HG03108 (cell line): ENCODE results near the gene XRCC3.

Experiments
- ATAC-seq: cut with Tn5 transposase; IDR thresholded peaks from one replicate; pipeline ENCODE4 v1.9.1; 2021; ENCODE audit warnings: moderate library complexity; ENCODE audit not compliant: unreplicated experiment

Gene XRCC3

DNA sequence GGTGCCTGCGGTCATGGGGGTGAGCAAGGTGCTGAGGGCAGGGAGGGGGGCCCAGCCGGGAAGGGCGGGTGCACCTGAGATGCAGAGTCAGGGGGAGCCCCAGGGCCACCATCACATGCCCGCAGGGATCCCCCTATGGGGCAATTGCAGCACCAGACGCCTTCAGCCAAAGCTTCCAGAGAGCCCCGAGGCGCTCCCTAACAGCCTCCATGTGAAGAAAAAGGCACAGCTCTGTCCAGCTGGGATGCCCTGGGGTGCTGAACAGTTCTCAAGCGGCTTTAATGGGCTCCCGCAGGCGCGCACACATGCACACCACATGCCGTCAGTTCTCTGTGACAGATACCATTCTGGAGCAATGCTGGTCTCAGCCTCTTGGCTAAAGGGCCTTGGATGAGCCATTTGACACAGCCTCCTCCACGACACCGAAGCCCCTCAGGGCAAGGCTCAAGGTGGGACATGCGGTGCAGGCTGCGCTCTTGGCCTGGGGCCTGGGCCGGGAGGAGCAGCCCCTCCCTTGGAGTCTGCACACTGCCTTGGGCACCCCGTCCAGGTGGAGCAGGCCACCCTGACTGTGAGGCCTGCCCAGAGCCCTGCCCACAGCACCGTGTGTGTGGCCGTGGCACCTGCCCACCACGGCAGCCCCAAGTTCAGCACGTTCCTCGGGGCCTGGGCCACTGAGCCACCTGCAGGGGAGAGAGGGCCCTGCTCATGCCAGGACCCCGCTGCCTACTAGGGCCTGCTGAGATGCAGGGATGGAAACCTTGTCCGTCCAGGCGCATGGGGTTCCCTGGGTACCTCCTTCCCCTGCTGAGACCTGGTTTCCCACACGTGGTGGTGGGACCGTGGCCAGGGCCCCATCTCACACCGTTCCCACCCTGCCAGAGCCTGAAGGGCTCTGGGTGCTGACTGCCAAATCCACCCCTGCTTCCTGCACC, 7.7 kb downstream of the XRCC3 start:
- no peak for ATAC-seq

DNA sequence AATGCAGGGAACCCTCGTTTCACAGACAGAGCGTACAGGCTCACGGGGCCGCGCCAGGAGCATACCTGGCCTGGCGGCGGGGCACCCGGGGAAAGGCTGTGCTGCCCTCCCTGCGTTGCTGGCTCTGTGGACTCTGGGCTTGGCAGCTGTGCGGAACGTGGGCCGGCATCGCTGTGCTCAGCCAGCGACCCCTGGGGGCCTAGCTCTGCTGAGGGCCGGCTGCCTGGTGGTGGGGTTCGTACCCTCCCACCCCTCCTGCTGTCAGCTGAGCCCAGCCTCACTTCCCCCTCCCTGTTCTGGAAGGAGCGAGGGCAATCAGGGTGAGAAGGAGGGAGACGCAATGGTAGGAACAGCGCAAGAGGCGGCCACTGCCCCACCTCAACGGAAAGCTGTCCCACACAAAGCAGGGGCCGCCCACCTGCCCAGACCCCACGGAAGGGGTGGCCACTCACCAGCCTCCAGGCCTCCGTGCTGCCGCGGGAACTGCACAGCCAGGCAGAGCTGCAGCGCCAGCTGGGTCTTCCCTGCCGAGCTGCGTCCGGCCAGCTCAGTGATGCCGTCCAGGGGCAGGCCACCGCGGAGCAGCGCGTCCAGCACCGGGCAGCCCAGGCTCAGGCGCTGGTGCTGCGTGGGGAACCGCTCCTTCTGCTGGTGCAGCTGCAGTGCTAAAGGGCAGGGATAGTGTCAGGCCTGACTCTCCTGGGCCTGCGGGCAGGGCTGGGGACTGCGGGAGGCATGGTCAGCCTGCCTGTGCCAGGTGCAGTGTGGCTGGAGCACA, 8.5 kb downstream of the XRCC3 start:
- ATAC-seq, result no peak

DNA sequence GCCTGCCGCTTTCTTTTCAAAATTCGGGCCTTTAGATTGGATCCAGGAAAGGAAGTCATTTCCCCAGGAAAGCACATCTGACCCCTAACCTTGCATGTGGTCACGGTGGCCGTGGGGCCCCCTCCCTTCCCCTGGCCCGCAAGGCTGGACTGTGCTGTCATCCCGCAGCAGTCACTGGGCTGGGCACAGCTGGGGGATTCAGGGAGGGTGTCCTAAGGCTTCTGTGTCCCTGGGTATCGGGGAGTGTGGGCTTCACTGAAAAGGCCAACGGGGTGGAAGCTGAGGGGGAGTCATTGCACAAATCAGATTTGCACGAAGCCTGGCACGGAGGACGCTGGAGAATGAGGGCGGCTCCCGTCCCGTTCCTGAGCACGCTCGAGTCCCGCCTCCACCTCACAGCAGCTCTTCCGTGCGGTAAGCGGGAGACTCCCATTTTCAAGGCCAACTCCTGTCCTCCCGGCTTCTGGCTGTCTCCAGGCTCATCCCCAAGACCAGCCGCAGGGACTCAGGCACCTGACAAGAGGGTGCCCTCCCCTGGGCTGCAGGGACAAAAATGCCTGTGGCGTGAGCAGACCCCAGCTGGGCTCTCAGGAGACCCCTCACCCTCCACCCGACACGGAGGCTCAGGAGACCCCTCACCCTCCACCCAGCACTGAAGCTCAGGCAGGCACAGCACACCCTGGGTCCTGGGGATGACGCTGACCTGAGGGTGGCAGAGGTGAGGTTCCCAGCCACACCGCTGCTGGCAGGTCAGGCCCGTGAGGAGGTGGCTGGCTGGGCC, 9.6 kb downstream of the XRCC3 start:
- no peak for ATAC-seq

DNA sequence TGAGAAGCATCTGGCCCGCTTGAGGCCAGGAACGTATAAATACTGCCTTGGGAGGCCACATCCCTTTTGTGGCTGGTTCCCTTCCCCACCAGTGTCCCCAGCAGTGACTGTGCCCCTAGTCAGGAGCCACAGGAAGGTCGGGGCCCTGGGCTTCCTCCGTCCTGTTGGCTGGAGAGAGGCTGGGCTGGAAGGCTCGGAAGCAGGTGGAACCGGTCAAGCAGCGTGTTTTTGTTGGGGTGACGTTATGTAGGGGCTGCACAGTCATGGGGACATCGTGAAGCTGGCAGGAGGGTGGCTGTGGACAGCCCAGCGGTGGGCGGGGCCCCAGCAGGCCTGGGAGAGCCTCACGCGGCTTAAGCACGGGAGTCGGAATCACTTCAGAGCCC, 10.1 kb downstream of the XRCC3 start:
- ATAC-seq, result no peak

DNA sequence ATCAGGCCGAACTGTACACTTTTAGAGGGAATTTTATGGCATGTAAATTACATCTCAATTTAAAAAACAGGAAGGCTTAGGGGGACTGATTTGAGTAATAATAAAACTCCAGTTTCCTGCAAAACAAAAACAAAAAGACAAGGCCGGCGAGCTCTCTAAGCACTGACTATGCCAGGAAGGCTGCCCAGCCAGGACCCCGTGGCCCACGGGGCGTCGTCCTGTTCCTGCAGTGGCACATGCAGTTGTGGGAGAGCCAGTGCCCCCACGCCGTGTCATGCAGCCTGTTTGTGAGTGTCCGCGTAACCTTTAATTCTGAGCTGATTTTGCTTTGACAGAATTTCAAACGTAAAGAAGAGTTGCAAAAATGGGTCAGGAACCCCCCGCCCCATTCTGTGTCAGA, 10.5 kb downstream of the XRCC3 start:
- ATAC-seq, result no peak

DNA sequence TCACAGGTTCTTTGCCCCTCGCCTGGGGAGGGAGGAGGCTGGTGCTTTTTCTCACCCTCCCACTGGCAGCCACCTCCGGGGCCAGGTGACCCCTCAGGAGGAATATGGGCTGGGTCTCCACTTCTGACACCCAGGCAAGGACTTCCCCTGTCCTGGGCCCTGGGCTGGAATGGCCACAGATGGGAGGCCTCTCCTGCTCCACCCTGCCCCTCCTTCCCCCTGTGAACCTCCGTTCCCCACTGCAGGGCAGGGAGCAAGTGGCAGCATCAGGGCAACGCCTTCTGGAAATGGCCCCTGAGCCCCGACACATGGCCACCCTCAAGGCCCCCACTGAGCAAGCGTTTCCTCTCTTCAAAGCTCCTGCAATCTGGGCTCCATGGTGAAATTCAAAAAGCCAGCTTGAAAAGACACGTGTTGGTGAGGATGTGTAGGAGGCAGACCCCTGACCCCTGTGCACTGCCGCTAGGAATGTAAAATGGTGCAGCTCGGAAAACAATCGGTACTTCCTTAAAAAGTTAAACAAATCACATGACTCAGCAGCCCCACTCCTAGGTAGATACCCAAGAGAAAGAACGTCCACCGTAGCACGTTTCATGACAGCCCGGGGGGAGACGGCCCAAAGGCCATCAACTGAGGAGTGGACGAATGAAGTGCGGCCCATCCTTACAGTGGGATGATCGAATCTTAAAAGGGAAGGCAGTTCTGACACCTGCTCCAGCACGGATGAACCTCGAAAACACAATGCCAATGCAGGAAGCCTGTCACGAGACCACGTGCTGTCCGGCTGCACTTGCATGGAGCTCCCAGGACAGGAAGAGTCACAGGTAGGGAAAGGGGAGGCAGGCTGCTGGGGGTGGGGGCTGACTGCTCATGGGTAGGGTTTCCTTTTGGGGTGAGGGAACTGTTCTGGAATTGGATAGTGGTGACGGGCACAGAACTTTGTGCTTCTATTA, 11.5 kb downstream of the XRCC3 start:
- ATAC-seq, result no peak

DNA sequence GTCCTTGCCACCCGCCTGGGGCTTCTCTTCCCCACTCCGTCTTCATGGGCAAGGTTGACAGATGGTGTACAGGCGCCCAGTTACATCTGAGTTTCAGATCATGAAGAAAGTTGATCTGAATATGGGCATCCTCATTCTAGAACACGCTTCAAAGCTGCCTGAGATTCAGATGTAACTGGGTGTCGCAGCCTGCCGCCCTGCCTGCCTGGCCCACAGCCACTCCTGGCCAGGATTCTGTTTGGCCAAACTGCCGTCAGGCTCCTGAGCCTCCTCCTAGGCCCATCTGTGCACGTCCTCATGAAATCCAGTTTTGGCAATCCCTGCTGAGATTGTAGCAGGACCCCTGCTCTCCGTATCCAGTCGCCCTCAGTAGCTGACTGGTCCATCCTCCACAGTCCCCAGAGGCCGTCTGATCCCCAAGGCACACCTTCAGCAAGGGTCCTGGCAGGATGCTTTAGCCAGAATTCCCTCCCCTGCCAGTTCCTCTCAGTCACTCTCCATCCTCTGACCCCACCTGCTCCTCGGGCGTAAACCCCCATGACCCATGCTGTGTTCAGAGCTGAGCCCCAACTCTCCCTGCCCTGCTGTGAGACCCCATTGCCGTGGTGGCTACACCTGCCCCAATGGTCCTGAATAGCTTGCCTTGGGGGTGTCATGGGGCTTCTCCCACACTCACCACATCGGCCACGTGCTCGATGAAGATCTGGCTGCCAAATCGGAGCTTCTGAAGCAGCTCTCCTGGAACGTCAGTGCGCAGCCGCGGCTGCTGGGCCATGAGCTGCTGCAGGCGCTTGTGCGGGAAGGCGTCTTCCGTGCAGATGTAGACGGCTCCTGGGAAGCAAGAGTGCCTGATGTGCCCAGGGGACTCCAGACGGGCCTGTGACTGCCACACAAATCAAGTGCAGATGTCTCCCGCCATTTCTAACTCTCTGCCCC, 12.5 kb downstream of the XRCC3 start:
- no peak for ATAC-seq

DNA sequence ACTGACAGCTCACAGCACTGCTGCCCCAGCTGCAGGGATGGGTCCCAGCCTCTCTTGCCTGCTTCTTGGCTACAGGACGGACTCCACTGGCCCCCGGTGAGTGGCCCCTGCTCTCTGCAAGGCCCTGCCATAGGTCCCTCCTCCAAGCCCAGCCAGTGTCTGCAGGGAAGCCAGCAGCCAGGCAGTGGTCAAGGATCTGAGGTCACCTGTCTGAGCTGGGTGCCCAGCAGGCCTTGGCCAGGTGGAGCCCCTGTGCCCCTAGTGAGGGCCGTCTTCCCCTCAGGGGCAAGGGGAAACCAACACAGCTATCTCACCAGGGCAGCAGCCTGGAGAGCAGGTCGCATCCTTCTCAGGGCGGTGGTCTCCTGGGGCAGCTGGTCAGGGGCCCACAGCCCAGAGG, 13.2 kb downstream of the XRCC3 start:
- ATAC-seq, result no peak

DNA sequence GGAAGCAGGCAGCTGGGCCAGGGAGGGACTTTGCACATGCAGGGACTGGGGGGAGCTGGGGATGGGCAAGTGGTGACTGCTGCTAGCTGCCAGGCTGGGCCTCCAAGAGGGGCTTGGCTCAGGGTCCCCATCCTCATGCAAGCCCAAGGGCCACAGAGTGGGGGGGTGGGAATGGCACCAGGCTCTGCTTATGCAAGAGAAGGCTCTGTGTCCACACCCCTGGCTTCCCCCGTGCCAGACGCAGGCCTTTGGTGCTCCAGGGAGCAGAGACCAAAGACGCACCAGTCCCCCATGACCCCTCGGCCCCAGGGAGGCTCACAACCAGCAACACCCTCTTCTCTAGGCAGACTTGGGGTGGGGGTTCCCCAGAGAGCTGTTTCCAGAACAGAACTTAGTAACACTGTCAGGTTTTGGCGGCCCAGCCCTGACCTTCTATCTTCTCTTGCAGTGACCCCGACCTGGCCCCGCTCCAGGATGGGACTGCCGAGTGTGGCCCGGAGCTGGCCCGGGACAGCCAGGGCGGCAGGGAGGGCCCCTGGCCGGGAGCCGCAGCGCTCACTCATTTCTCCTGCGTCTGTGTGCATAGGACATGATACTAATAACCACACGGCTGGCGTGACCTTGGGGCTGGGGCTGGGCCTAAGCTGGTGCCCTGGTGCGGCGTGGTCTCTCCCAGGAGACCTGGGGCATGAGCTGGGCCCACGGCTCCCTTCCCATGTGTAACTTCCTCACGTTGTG, 14.3 kb downstream of the XRCC3 start:
- no peak for ATAC-seq

DNA sequence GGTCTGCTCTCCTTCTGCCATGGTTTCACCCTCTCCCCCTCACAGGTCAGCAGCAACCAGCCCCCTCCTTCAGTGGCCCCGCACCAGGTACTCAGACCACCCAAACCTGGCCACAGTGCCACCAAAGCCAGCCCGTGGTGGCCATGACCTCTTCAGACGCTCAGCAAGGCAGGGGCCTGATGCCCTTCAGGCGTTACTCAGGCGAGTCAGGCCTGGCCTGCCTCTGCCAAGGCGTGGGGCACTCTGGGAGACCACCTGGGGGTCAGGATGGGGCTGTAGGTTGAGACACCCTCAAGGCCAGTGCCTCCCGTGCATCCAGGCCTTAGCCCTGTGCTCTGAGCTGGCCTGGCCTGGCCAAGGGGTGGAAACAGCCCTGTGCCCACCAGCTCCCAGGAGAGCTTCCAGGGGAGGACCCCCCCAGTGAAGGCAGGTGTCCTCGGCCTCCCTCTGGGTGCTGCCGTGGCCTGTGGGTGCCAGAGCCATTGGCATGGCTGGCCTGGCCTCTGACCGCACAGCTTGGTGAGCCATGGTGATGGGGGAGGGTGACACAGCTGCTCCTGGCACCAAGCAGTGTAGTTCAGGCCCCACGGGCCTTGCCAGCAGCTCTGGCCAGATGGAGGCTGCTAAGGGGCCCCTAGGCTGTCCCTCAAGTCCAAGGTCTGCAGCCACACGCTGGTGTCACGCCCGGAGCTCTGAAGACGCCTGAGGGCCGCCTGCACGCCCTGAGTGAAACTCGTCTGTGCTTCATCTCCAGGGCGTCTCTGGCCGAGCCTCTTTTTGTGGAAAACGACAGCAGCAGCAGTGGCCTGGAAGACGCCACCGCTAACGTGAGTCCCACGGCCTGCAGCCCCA, 15.1 kb downstream of the XRCC3 start:
- no peak for ATAC-seq

DNA sequence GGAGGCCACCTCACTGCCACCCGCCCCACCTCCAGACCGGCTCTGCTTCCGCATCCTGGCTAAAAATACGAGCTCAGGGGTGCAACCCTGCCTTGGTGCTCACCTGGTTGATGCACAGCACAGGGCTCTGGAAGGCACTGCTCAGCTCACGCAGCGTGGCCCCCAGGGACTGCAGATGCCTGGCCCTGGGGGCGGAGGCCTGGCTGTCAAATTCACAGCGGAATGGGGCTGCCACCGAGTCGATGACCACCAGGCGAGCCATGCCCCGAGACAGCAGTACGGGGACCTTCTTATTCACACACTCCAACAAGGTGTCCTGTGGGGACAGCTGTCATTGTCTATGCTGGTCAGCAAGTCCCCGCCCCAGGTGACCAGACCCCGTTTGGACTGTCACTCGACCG, 16.0 kb downstream of the XRCC3 start:
- ATAC-seq, result no peak

DNA sequence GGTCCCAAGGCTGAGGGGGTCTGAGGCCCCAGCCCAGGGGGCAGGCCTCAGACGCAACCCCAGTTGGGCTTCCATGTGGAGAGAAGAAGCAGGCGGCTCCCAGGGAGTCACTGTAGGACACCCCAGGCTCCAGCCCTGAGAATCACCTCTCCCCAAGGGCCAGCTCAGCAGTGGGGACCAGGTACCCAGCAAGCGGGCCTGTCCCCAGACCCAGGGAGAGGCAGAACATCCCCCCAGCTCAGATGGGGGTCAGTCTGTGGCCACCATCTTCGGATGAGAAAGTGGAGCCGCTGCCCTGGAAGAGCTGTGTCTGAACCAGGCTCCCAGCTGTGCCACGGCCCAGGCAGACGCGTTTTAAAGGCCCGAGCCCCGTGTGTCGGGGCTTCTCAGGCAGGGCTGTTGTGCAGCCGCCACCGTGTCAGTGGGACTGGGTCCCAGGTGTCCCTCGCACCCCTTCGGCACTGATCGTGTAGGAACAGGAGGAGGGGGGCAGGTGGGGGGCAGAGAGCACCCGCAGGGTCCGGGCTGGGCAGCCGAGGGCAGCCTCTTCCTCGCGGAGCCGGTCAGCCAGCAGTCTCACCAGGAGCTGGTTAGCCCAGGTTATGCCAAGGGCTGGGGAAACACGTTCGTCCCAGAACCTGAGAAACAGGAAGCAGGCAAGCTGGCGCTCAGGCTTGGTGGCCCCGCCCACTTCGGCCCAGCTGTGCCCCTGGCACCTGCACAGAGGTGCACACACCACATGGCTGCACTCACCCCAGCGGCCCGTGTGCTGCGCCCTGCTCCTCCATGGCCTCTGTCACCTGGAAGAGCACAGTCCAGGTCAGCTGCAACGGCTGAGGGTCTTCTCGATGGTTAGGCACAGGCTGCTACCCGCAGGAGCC, 16.6 kb downstream of the XRCC3 start:
- ATAC-seq, result no peak

DNA sequence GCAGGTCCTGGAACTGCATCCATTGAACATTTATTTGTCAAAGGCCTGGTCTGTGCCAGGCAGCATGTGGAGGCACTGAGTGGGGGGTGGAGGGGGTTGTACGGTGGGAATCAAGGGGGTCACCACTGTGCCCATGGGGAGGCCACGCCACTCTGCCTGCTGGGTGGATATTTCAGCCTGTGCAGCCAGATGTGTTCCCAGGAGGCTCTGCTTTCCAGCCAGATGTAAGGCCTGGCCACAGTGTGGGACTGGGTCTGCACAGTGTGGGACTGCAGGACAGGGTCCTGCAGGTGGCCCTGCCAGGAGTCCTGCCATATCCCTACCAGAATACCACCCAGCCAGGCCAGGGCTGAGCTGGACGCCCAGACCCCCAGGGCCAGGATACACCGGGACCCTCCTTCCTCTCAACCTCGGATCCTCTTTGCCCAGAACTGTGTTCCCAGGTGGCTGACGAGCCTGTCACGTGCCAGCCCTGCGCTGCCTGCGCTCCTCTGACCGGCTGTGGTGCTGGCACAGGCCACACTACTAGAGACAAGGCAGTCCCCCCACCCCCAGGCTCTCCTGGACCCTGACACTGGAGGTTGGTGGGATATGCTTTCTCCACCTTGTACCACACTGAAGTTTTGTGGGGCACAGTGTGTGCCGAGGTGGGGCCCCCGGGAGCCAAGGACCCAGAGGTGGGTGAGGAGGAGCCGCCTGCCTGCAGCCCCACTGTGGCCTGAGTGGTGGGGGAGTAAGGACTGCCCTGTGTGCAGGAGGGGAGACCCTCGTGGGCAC, 17.5 kb downstream of the XRCC3 start:
- no peak for ATAC-seq

DNA sequence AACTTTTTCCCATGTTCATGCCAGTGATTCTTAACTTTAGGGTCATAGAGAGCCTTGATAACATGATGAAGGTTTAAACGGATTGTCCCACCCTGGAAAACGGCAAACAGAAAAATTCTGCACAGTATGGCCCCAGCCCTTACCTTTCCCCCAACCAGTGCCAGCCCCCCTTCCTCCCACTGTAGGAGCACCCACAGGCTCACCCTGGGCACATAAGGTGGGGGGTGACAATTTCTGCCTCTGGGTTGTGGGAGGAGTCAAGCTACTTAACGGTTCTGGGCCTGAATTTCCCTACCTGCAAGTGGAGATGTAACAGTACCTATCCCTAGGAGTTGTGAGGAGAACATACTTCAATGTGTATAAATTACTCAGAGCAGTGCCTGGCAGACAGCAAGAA, 18.0 kb downstream of the XRCC3 start:
- ATAC-seq, result no peak

DNA sequence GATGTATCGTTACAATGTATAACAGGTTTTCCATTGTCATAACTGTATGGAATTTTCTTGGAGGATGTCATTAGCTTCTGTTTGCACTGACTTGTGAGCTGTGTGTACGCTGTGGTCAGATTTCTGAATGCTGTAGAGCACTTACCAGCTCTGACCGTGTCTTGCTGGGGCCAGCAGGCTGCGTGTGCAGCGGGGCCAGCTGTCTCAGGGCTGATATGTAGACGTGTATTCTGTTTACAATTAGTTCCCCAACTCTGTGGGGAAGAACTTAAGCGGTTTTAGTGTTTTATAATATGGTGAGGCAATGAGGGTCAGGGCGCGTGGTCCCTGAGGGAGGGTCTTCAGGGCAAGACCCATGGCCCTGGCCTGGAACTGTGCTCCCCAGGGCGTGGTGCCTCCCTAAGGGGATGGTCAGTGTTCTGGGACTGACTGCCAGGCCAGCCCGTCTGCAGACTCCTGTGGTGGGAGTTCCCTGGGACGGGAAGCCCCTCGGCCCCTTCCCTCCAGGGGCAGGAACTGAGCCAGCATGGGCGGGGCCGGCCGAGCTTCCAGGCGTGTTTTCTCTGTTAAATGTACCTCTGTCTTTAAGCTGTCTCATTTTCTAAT, 18.7 kb downstream of the XRCC3 start:
- ATAC-seq, result no peak

DNA sequence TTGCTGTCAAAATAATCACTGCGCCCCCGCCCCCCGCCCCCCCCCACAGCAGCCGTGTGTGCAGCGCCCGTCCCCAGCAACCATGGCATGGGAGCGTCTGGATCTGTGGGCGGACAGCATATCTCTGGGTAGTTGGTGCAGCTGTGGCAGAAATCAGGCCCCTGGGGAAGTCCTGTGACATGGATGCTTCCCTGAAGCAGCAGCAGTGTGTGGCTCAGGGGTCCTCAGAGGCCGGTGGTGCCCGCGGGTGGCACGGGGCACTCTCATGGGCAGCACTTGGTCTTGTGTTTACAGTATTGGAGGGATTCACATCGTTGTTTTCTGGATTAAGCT, 19.2 kb downstream of the XRCC3 start:
- no peak for ATAC-seq
